SK-N-SH (cell line): ENCODE data around the gene NPY1R.

ENCODE experiments used
- CHD2 ChIP-seq: fragments of 150-350 bp; IDR thresholded peaks from 2 replicates; pipeline ENCODE4 v1.6.1; 2018; ENCODE audit warnings: low read length; ENCODE audit not compliant: partially characterized antibody
- CTCF ChIP-seq: fragments of 200-600 bp; sonication (generic); IDR thresholded peaks from 2 replicates; pipeline ENCODE4 v1.6.1; 2017; ENCODE audit warnings: antibody characterized with exemption, mild to moderate bottlenecking, moderate library complexity
- EP300 ChIP-seq, 2 experiments: IDR thresholded peaks; 2 replicates each; pipeline versions ENCODE4 v1.4.0 to v1.6.1; 2012; ENCODE audit warnings: borderline replicate concordance in 1 of 2, low read depth in 1 of 2, low read length in 1 of 2
- FOXJ3 ChIP-seq: sonication (generic); formaldehyde crosslinking; IDR thresholded peaks from 2 replicates; pipeline ENCODE4 v1.5.1; 2020; ENCODE audit warnings: mild to moderate bottlenecking, missing genetic modification reagents
- FOXM1 ChIP-seq: IDR thresholded peaks from 2 replicates; pipeline ENCODE4 v1.4.0; 2012; ENCODE audit warnings: low read depth, mild to moderate bottlenecking
- JUND ChIP-seq: IDR thresholded peaks from 2 replicates; pipeline ENCODE4 v1.4.0; 2012
- NRF1 ChIP-seq: IDR thresholded peaks from 2 replicates; pipeline ENCODE4 v1.6.1; 2012; ENCODE audit warnings: low read depth, mild to moderate bottlenecking, low read length
- RFX5 ChIP-seq: IDR thresholded peaks from 2 replicates; pipeline ENCODE4 v1.6.1; 2012; ENCODE audit warnings: mild to moderate bottlenecking, improper control_type of control experiment, low read length
- SIN3A ChIP-seq: IDR thresholded peaks from 2 replicates; pipeline ENCODE4 v1.6.1; 2012; ENCODE audit warnings: low read depth, mild to moderate bottlenecking, low read length, moderate library complexity, borderline replicate concordance

GRCh38 chr4:163303069-163303468 lies 29.3 kb downstream of the NPY1R start:
- TF ChIP-seq CTCF: no peak
- no peak for TF ChIP-seq NRF1
- TF ChIP-seq RFX5: no peak
- TF ChIP-seq JUND: no peak
- no peak for TF ChIP-seq CHD2
- no peak for TF ChIP-seq EP300 (IDR thresholded peaks at IDR 0.05; ENCODE audit: borderline replicate concordance in 1 of 2, low read depth in 1 of 2, low read length in 1 of 2)
- TF ChIP-seq FOXM1: no peak
- TF ChIP-seq FOXJ3 (CRISPR knock-in tag): no peak
- no peak for TF ChIP-seq SIN3A
